ENCODE data around the gene C6orf89. TPM values are rescaled to one million over a fixed set of nuclear protein-coding genes. Genes with fewer than 3 reads are reported as not detected.

Gene C6orf89
- total RNA-seq, 1 experiment from 2014 or later, result 40.1 TPM

DNA sequence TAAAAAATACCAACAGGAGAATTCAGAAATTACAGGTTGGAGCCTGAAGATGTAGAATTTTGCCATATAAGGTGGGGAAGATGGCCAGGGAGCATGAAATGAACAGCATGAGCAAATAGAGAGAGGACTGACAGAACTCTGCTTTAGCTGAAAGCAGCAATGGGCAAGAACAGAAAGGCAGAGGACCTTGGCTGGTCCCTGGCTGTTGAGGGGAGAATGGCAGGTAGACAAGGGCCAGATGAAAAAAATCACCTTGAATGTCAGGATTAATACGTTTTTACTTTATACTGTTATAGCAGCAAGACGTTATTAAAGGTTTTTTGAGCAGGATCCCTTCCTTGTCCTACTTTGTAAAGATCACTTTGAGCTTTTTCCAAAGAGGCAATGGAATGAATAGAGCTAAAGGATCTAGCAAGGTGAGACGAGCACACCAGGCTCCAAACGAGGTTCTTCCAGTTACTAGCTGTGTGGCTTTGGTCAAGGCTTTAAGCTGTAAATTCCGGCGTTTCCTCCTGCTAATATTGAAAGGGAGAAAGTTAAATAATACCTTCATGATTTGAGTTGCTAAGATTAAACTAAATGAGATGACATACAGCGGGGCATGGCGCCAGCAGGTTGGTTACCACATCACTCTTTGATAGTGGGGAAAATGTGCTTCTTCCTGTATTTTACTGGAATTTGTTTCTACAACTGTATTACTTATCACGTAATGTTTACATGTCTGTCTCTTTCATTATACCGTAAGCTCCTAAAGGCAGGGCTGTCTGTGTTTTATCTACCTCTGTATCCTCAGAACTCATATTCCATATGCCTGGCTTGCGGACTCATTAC lies 11.9 kb upstream of the C6orf89 start:
- peak overlapping the region; percentile 93 for H3K4me2 ChIP-seq
- no peaks in the 10 kb centered on the region for H3K9me3 ChIP-seq (ENCODE audit: insufficient read depth, low read depth)
- ChIA-PET CTCF (interaction anchor here (1.1 to 2.8 kb wide), 3 partner anchors 11 to 336 kb away, joined by 3 to 9 read pairs (median 4); no protein-coding TSS in a partner anchor), POLR2A (ENCODE audit: unreplicated experiment) (interaction anchor here (0.6 to 1.1 kb wide), 5 partner anchors 15 to 1641 kb away, joined by 3 to 7 read pairs (median 5); no protein-coding TSS in a partner anchor)
- peak overlapping the region; percentile 78 for H3K4me3 ChIP-seq
- H2AFZ ChIP-seq, result peak overlapping the region; percentile 88
- peaks cover 19% of the 10 kb centered on the region for H3K4me1 ChIP-seq (replicated peaks; ENCODE audit: insufficient read depth)
- intact Hi-C loops (cut with micrococcal nuclease; ENCODE audit: unreplicated experiment), result loop anchor here (1.0 to 5.0 kb wide), 2 partner anchors 11 to 143 kb away; partner anchors contain the start of gene C6orf89
- no peak for DNase-seq
- TSS peak; percentile 59 for BruUV-seq (replicated peaks)
- peaks cover 22% of the 10 kb centered on the region for H3K79me2 ChIP-seq (ENCODE audit: low read depth)
- no peaks in the 10 kb centered on the region for H3K27me3 ChIP-seq (ENCODE audit: insufficient read depth, low read depth)
- 0 out of 2 replicates have a peak, but pooled peaks cover 11% of the 10 kb centered on the region for H3K36me3 ChIP-seq (ENCODE audit: low read depth)
- H3F3A ChIP-seq (ENCODE audit: insufficient read depth, low read depth), result peaks cover 5% of the 10 kb centered on the region; the same call in 1 of the 2 replicates
- no peaks in the 10 kb centered on the region for H3K9me2 ChIP-seq (ENCODE audit: insufficient read depth)
- H4K20me1 ChIP-seq (ENCODE audit: insufficient read depth), result no peaks in the 10 kb centered on the region
- TF ChIP-seq CTCF (conservative IDR thresholded peaks at IDR 0.05) (peak; percentile 39; the same call in 1 of the 2 replicates), EZH2 (IDR thresholded peaks at IDR 0.05; ENCODE audit: low read depth) (no peak)
- peak overlapping the region; percentile 81 for H3K27ac ChIP-seq

- intact Hi-C loops (cut with micrococcal nuclease; ENCODE audit: unreplicated experiment), result loop anchor here (1.0 to 5.0 kb wide), 2 partner anchors 11 to 143 kb away; partner anchors contain the start of gene C6orf89
- H3K4me2 ChIP-seq, result peak within 1 kb of the TSS; percentile 93
Observed at GRCh38 chr6:36874443-36875249, 11.1 kb upstream of the C6orf89 start, which contains the start of gene PPIL1. PPIL1 (minus strand) TSS chr6:36874803; CDS start chr6:36874772, 31 bp downstream.

More at GRCh38 chr6:36874443-36875249, 11.1 kb upstream of the C6orf89 start, which contains the start of gene PPIL1:
- H3K36me3 ChIP-seq (ENCODE audit: low read depth), result 0 out of 2 replicates have a peak, but pooled peaks cover 11% of the 10 kb centered on the region
- POLR2A ChIA-PET (ENCODE audit: unreplicated experiment), result interaction anchor here (0.6 to 1.1 kb wide), 7 partner anchors 15 to 1640 kb away, joined by 3 to 7 read pairs (median 5); no protein-coding TSS in a partner anchor
- no peaks in the 10 kb centered on the region for H3K9me2 ChIP-seq (ENCODE audit: insufficient read depth)
- no peak for TF ChIP-seq EZH2 (IDR thresholded peaks at IDR 0.05; ENCODE audit: low read depth)
- TF ChIP-seq CTCF (conservative IDR thresholded peaks at IDR 0.05), result no peak
- no peaks in the 10 kb centered on the region for H3K9me3 ChIP-seq (ENCODE audit: insufficient read depth, low read depth)
- no TSS peak for BruUV-seq (replicated peaks)
- peak; percentile 79 to 81 for DNase-seq
- CTCF ChIA-PET, result interaction anchor here (0.7 to 2.8 kb wide), 5 partner anchors 11 to 336 kb away, joined by 3 to 9 read pairs (median 4); no protein-coding TSS in a partner anchor
- H4K20me1 ChIP-seq (ENCODE audit: insufficient read depth), result no peaks in the 10 kb centered on the region
- peaks cover 22% of the 10 kb centered on the region for H3K79me2 ChIP-seq (ENCODE audit: low read depth)
- H3K4me1 ChIP-seq (replicated peaks; ENCODE audit: insufficient read depth), result peaks cover 19% of the 10 kb centered on the region
- H3K27me3 ChIP-seq (ENCODE audit: insufficient read depth, low read depth), result no peaks in the 10 kb centered on the region
- H3F3A ChIP-seq (ENCODE audit: insufficient read depth, low read depth), result peaks cover 5% of the 10 kb centered on the region; the same call in 1 of the 2 replicates
- H2AFZ ChIP-seq, result peak within 1 kb of the TSS; percentile 88
- H3K27ac ChIP-seq, result peak within 1 kb of the TSS; percentile 81
- H3K4me3 ChIP-seq, result peak within 1 kb of the TSS; percentile 78
